Measurements from ENCODE around the gene VWA7.
A peak's percentile ranks its signal among the peaks of the same experiment; 100 is the strongest.

The VWA7 gene

GRCh38 chr6:31758281-31758680 lies 18.8 kb downstream of the VWA7 start:
- Mint-ChIP-seq H3K4me1 (ENCODE audit: low read depth) (no peaks in the 10 kb centered on the region), H3K9me3 (ENCODE audit: low read depth) (no peaks in the 10 kb centered on the region), H3K27ac (no peak overlapping the region), H3K27me3 (no peaks in the 10 kb centered on the region), H3K4me3 (no peak overlapping the region), H3K36me3 (peaks cover 19% of the 10 kb centered on the region)

GRCh38 chr6:31752739-31753319 lies 24.3 kb downstream of the VWA7 start:
- Mint-ChIP-seq H3K36me3 (peaks cover 9% of the 10 kb centered on the region), H3K4me3 (no peak overlapping the region), H3K27me3 (no peaks in the 10 kb centered on the region), H3K9me3 (ENCODE audit: low read depth) (no peaks in the 10 kb centered on the region), H3K27ac (no peak overlapping the region), H3K4me1 (ENCODE audit: low read depth) (no peaks in the 10 kb centered on the region)

GRCh38 chr6:31750411-31751022 lies 26.6 kb downstream of the VWA7 start:
- Mint-ChIP-seq H3K9me3 (ENCODE audit: low read depth) (no peaks in the 10 kb centered on the region), H3K4me3 (no peak overlapping the region), H3K27me3 (no peaks in the 10 kb centered on the region), H3K4me1 (ENCODE audit: low read depth) (no peaks in the 10 kb centered on the region), H3K36me3 (peaks cover 14% of the 10 kb centered on the region), H3K27ac (no peak overlapping the region)

GRCh38 chr6:31749301-31750036 lies 27.7 kb downstream of the VWA7 start:
- no peak overlapping the region for H3K4me3 Mint-ChIP-seq
- peaks cover 20% of the 10 kb centered on the region for H3K36me3 Mint-ChIP-seq
- H3K4me1 Mint-ChIP-seq (ENCODE audit: low read depth), result no peaks in the 10 kb centered on the region
- no peaks in the 10 kb centered on the region for H3K9me3 Mint-ChIP-seq (ENCODE audit: low read depth)
- no peak overlapping the region for H3K27ac Mint-ChIP-seq
- H3K27me3 Mint-ChIP-seq, result no peaks in the 10 kb centered on the region

- H3K4me1 Mint-ChIP-seq (ENCODE audit: low read depth), result peaks cover 15% of the 10 kb centered on the region
- H3K27me3 Mint-ChIP-seq, result no peaks in the 10 kb centered on the region
- peaks cover 20% of the 10 kb centered on the region for H3K36me3 Mint-ChIP-seq
- H3K27ac Mint-ChIP-seq, result no peak overlapping the region
- H3K4me3 Mint-ChIP-seq, result no peak overlapping the region
- no peaks in the 10 kb centered on the region for H3K9me3 Mint-ChIP-seq (ENCODE audit: low read depth)
Measured at GRCh38 chr6:31744422-31744821, 32.7 kb downstream of the VWA7 start.

- Mint-ChIP-seq H3K4me3 (no peak overlapping the region), H3K27me3 (no peaks in the 10 kb centered on the region), H3K27ac (no peak overlapping the region), H3K9me3 (ENCODE audit: low read depth) (no peaks in the 10 kb centered on the region), H3K4me1 (ENCODE audit: low read depth) (peaks cover 30% of the 10 kb centered on the region), H3K36me3 (peaks cover 18% of the 10 kb centered on the region)
Measured at GRCh38 chr6:31742894-31743293, 34.2 kb downstream of the VWA7 start.

GRCh38 chr6:31741815-31742214 lies 35.3 kb downstream of the VWA7 start:
- H3K27me3 Mint-ChIP-seq, result no peaks in the 10 kb centered on the region
- peaks cover 13% of the 10 kb centered on the region for H3K36me3 Mint-ChIP-seq
- peak overlapping the region; percentile 97 for H3K4me3 Mint-ChIP-seq
- H3K9me3 Mint-ChIP-seq (ENCODE audit: low read depth), result no peaks in the 10 kb centered on the region
- no peak overlapping the region for H3K27ac Mint-ChIP-seq
- H3K4me1 Mint-ChIP-seq (ENCODE audit: low read depth), result peaks cover 41% of the 10 kb centered on the region

GRCh38 chr6:31740397-31741223 lies 36.5 kb downstream of the VWA7 start:
- H3K4me1 Mint-ChIP-seq (ENCODE audit: low read depth), result peaks cover 46% of the 10 kb centered on the region

GRCh38 chr6:31739639-31740396 lies 37.3 kb downstream of the VWA7 start, which contains the start of gene MSH5:
TSS of gene MSH5 (plus strand) at chr6:31740005. CDS start at chr6:31740467, 462 bp downstream.
- Mint-ChIP-seq H3K27ac (peak within 1 kb of the TSS; percentile 96), H3K9me3 (ENCODE audit: low read depth) (no peaks in the 10 kb centered on the region), H3K36me3 (peaks cover 8% of the 10 kb centered on the region), H3K4me3 (peak within 1 kb of the TSS; percentile 97), H3K27me3 (no peaks in the 10 kb centered on the region), H3K4me1 (ENCODE audit: low read depth) (peaks cover 48% of the 10 kb centered on the region)

More at GRCh38 chr6:31740397-31741223, 36.5 kb downstream of the VWA7 start:
- H3K27me3 Mint-ChIP-seq, result no peaks in the 10 kb centered on the region
- H3K4me3 Mint-ChIP-seq, result peak overlapping the region; percentile 97
- peaks cover 13% of the 10 kb centered on the region for H3K36me3 Mint-ChIP-seq
- H3K27ac Mint-ChIP-seq, result peak overlapping the region; percentile 96
- H3K9me3 Mint-ChIP-seq (ENCODE audit: low read depth), result no peaks in the 10 kb centered on the region

GRCh38 chr6:31737991-31738979 lies 38.8 kb downstream of the VWA7 start:
- Mint-ChIP-seq H3K27ac (peak overlapping the region; percentile 72), H3K36me3 (peaks cover 5% of the 10 kb centered on the region), H3K4me1 (ENCODE audit: low read depth) (peaks cover 58% of the 10 kb centered on the region), H3K4me3 (peak overlapping the region; percentile 99), H3K27me3 (no peaks in the 10 kb centered on the region), H3K9me3 (ENCODE audit: low read depth) (no peaks in the 10 kb centered on the region)

- Mint-ChIP-seq H3K9me3 (ENCODE audit: low read depth) (no peaks in the 10 kb centered on the region), H3K4me3 (peak overlapping the region; percentile 99), H3K27me3 (no peaks in the 10 kb centered on the region), H3K27ac (peak overlapping the region; percentile 72), H3K4me1 (ENCODE audit: low read depth) (peaks cover 61% of the 10 kb centered on the region), H3K36me3 (peaks cover 5% of the 10 kb centered on the region)
Measured at GRCh38 chr6:31737315-31737990, 39.7 kb downstream of the VWA7 start.

- peaks cover 3% of the 10 kb centered on the region for H3K36me3 Mint-ChIP-seq
- H3K27me3 Mint-ChIP-seq, result no peaks in the 10 kb centered on the region
- H3K9me3 Mint-ChIP-seq (ENCODE audit: low read depth), result no peaks in the 10 kb centered on the region
- peak overlapping the region; percentile 99 for H3K4me3 Mint-ChIP-seq
- H3K4me1 Mint-ChIP-seq (ENCODE audit: low read depth), result peaks cover 63% of the 10 kb centered on the region
- peak overlapping the region; percentile 85 for H3K27ac Mint-ChIP-seq
Measured at GRCh38 chr6:31736768-31737314, 40.3 kb downstream of the VWA7 start.
